Measurements from ENCODE around the gene APOA5.

GRCh38 chr11:116819049-116819448 lies 27.4 kb upstream of the APOA5 start:
- TF ChIP-seq EZH2phosphoT487 (IDR thresholded peaks at IDR 0.05; ENCODE audit: borderline replicate concordance, low read length) (no peak), CTCF (conservative IDR thresholded peaks at IDR 0.05; ENCODE audit: low read depth, low read length) (no peak), EZH2 (IDR thresholded peaks at IDR 0.05; ENCODE audit: low read length, unreplicated experiment) (no peak)

All from PC-3 (cell line).